CD14-positive monocyte (primary cell): ENCODE measurements around the gene TMEM183A. TPM values are rescaled to one million over a fixed set of nuclear protein-coding genes. Genes with fewer than 3 reads are reported as not detected.

Experiments used
- DNase-seq, 3 donors: peaks; one replicate each; pipeline ENCODE4 v3.0.0-alpha.2; 2011 to 2022
- H2AFZ ChIP-seq: 2 replicates; pipeline ENCODE4 v1.6.0; 2012; ENCODE audit warnings: mild to moderate bottlenecking, low read depth, low read length, inconsistent platforms; ENCODE audit not compliant: insufficient read depth, poor library complexity, severe bottlenecking
- H3K27ac ChIP-seq, 2 donors: 1 replicate in 1 of 2; 2 replicates in 1 of 2; pipeline ENCODE4 v1.5.1; 2012 to 2013; ENCODE audit warnings: low read length in 2 of 2, control low read depth in 1 of 2, inconsistent platforms in 1 of 2, low read depth in 1 of 2, mild to moderate bottlenecking in 1 of 2
- H3K27me3 ChIP-seq, 2 donors: one replicate each; pipeline versions ENCODE4 v1.6.0 to v1.6.1; 2011 to 2013; ENCODE audit warnings: low read length in 2 of 2; ENCODE audit not compliant: control insufficient read depth in 2 of 2, insufficient read depth in 2 of 2
- H3K36me3 ChIP-seq, 2 donors: replicated peaks in 1 of 2; 1 replicate in 1 of 2; 2 replicates in 1 of 2; pipeline versions ENCODE4 v1.5.1 to v1.6.1; 2012 to 2013; ENCODE audit warnings: low read length in 2 of 2, control low read depth in 1 of 2, inconsistent platforms in 1 of 2, mild to moderate bottlenecking in 1 of 2; ENCODE audit not compliant: insufficient read depth in 2 of 2, control insufficient read depth in 1 of 2
- H3K4me1 ChIP-seq, 2 donors: 1 replicate in 1 of 2; 2 replicates in 1 of 2; pipeline versions ENCODE4 v1.5.1 to v1.6.1; 2012 to 2013; ENCODE audit warnings: low read length in 2 of 2, control low read depth in 1 of 2, inconsistent platforms in 1 of 2, mild to moderate bottlenecking in 1 of 2, moderate library complexity in 1 of 2; ENCODE audit not compliant: insufficient read depth in 2 of 2, control insufficient read depth in 1 of 2
- H3K4me2 ChIP-seq: replicated peaks from 2 replicates; pipeline ENCODE3; 2012; ENCODE audit warnings: low read length, moderate library complexity, mild to moderate bottlenecking; ENCODE audit not compliant: poor library complexity, severe bottlenecking; ENCODE audit errors: extremely low read depth
- H3K4me3 ChIP-seq, 3 experiments: fragments of 200-600 bp in 1 of 3; sonication (generic) in 1 of 3; replicated peaks in 1 of 3; 1 replicate in 2 of 3; 2 replicates in 1 of 3; pipeline ENCODE4 v1.5.1; 2011 to 2013; ENCODE audit warnings: low read length in 3 of 3, mild to moderate bottlenecking in 3 of 3, control low read depth in 2 of 3, low read depth in 2 of 3, inconsistent platforms in 1 of 3, moderate library complexity in 1 of 3
- H3K79me2 ChIP-seq: 2 replicates; pipeline ENCODE4 v1.6.0; 2012; ENCODE audit warnings: mild to moderate bottlenecking, control low read depth, inconsistent platforms, low read length, moderate library complexity; ENCODE audit not compliant: insufficient read depth
- H3K9ac ChIP-seq: 2 replicates; pipeline ENCODE4 v1.6.0; 2017; ENCODE audit warnings: low read length, mild to moderate bottlenecking; ENCODE audit not compliant: insufficient read depth, poor library complexity, severe bottlenecking
- H3K9me3 ChIP-seq, 2 donors: replicated peaks in 1 of 2; 1 replicate in 1 of 2; 2 replicates in 1 of 2; pipeline versions ENCODE4 v1.5.1 to v1.6.1; 2012 to 2013; ENCODE audit warnings: low read length in 2 of 2, control low read depth in 1 of 2; ENCODE audit not compliant: control insufficient read depth in 1 of 2, insufficient read depth in 1 of 2
- H4K20me1 ChIP-seq: 2 replicates; pipeline ENCODE4 v1.6.0; 2012; ENCODE audit warnings: mild to moderate bottlenecking, low read length, control low read depth, moderate library complexity; ENCODE audit not compliant: insufficient read depth
- H3K27ac Mint-ChIP-seq, 7 donors: one replicate each; pipeline ENCODE4 v1.8.0; 2020; ENCODE audit warnings: mild to moderate bottlenecking in 7 of 7, mixed read lengths in 7 of 7, moderate library complexity in 6 of 7, inconsistent platforms in 2 of 7
- H3K27me3 Mint-ChIP-seq, 3 donors: one replicate each; pipeline ENCODE4 v1.8.0; 2021 to 2022; ENCODE audit warnings: low read depth in 3 of 3, mild to moderate bottlenecking in 3 of 3, mixed read lengths in 3 of 3, moderate library complexity in 3 of 3, inconsistent platforms in 1 of 3
- H3K36me3 Mint-ChIP-seq, 2 donors: one replicate each; pipeline ENCODE4 v1.8.0; 2020; ENCODE audit warnings: mixed read lengths in 2 of 2, inconsistent platforms in 1 of 2, mild to moderate bottlenecking in 1 of 2
- H3K4me1 Mint-ChIP-seq: one replicate; pipeline ENCODE4 v1.8.0; 2020; ENCODE audit warnings: mild to moderate bottlenecking, mixed read lengths
- H3K4me3 Mint-ChIP-seq, 2 donors: one replicate each; pipeline ENCODE4 v1.8.0; 2020; ENCODE audit warnings: mild to moderate bottlenecking in 2 of 2, mixed read lengths in 2 of 2, moderate library complexity in 1 of 2
- H3K9me3 Mint-ChIP-seq, 7 donors: one replicate each; pipeline ENCODE4 v1.8.0; 2020 to 2022; ENCODE audit warnings: mixed read lengths in 7 of 7, mild to moderate bottlenecking in 6 of 7, moderate library complexity in 6 of 7, inconsistent platforms in 2 of 7
- CTCF ChIP-seq: fragments of 200-600 bp; IDR thresholded peaks from one replicate; pipeline ENCODE4 v1.8.0; 2022; ENCODE audit warnings: antibody characterized with exemption, mild to moderate bottlenecking
- WGBS: methylation state at CpG from one replicate; pipeline ENCODE4 v1.1.5; 2013; ENCODE audit warnings: missing lambda C conversion rate; ENCODE audit not compliant: insufficient coverage; 5-methylcytosine and 5-hydroxymethylcytosine counted together
- intact Hi-C, 2 donors: fragments of 100-400 bp; cut with micrococcal nuclease; formaldehyde crosslinking; loops; one replicate each; pipeline versions ENCODE4 v1.15.0 to v1.15.1; 2023
- polyA plus RNA-seq, 3 donors: library from polyadenylated mRNA; depleted of rRNA in 1 of 3; unstranded in 2 of 3; stranded (reverse) in 1 of 3; fragments of 300-500 nt in 2 of 3; fragments of >200 nt in 1 of 3; fragmentation: Illumina TruSeq in 2 of 3; gene quantifications; 1 replicate in 2 of 3; 2 replicates in 1 of 3; pipeline ENCODE4 v1.2.3, GENCODE V29; 2012 to 2021

The TMEM183A gene
- polyA plus RNA-seq, 3 donors = 60.5 to 84.9 (median 70.0) TPM

GRCh38 chr1:202959276-202959620 lies 47.9 kb upstream of the TMEM183A start:
- Mint-ChIP-seq H3K4me1 (peaks cover 39% of the 10 kb centered on the region), H3K27ac (no peak overlapping the region), H3K27me3 (peaks cover 0 to 2% (median 0%) of the 10 kb centered on the region in 3 donors), H3K9me3 (no peaks in the 10 kb centered on the region), H3K36me3 (peaks cover 39 to 49% of the 10 kb centered on the region in 2 donors), H3K4me3 (no peak overlapping the region)
- H3K4me2 ChIP-seq = no peak overlapping the region
- no peaks in the 10 kb centered on the region for H4K20me1 ChIP-seq
- no peak overlapping the region for H3K9ac ChIP-seq
- intact Hi-C loops = loop anchor here in 1 of 2 donors (10.0 kb wide), 1 partner anchor 46 kb away; the partner anchor contains the start of gene TMEM183A
- peaks cover 38% of the 10 kb centered on the region for H3K79me2 ChIP-seq
- H3K4me3 ChIP-seq = no peak overlapping the region
- no peak overlapping the region for H2AFZ ChIP-seq
- no peaks in the 10 kb centered on the region for H3K27me3 ChIP-seq
- H3K9me3 ChIP-seq = no peaks in the 10 kb centered on the region
- H3K4me1 ChIP-seq = peaks cover 32 to 41% of the 10 kb centered on the region in 2 donors
- DNase-seq = no peak
- no CpG with 5 or more reads among the region's 1 CpG for WGBS
- H3K36me3 ChIP-seq = peaks cover 24 to 40% of the 10 kb centered on the region in 2 donors
- TF ChIP-seq CTCF = no peak
- H3K27ac ChIP-seq = no peak overlapping the region

- no peak overlapping the region for H3K4me3 Mint-ChIP-seq
- H3K4me1 ChIP-seq = peaks cover 28 to 31% of the 10 kb centered on the region in 2 donors
- H3K9ac ChIP-seq = no peak overlapping the region
- no peaks in the 10 kb centered on the region for H3K9me3 ChIP-seq
- H4K20me1 ChIP-seq = no peaks in the 10 kb centered on the region
- no peaks in the 10 kb centered on the region for H3K27me3 ChIP-seq
- H3K27ac Mint-ChIP-seq = peak overlapping the region in 2 of 7 donors; percentile 48 to 79
- H3K79me2 ChIP-seq = peaks cover 18% of the 10 kb centered on the region
- TF ChIP-seq CTCF = no peak
- H3K4me1 Mint-ChIP-seq = peaks cover 27% of the 10 kb centered on the region
- no peak overlapping the region for H2AFZ ChIP-seq
- H3K36me3 ChIP-seq = peaks cover 32 to 43% of the 10 kb centered on the region in 2 donors
- no peaks in the 10 kb centered on the region for H3K9me3 Mint-ChIP-seq
- no peak overlapping the region for H3K4me2 ChIP-seq
- WGBS = 100% methylated on average over 4 of the region's 5 CpGs
- intact Hi-C loops = no loop called here
- no peak overlapping the region for H3K4me3 ChIP-seq
- H3K27me3 Mint-ChIP-seq = peaks cover 0 to 2% (median 0%) of the 10 kb centered on the region in 3 donors
- H3K27ac ChIP-seq = no peak overlapping the region
- no peak for DNase-seq
- H3K36me3 Mint-ChIP-seq = peaks cover 48 to 50% of the 10 kb centered on the region in 2 donors
These were observed 45.8 kb upstream of the TMEM183A start for GRCh38 chr1:202961220-202961880.
